H9 (cell line): Measurements from ENCODE around the gene PARD6G. TPM values are rescaled to one million over a fixed set of nuclear protein-coding genes. Genes with fewer than 3 reads are reported as not detected.

Source experiments
- DNase-seq: peaks from one replicate; pipeline ENCODE4 v3.0.0-alpha.2; 2017
- H2AFZ ChIP-seq: one replicate; pipeline ENCODE4 v1.6.1; 2013; ENCODE audit warnings: mild to moderate bottlenecking, low read length, control low read depth, moderate library complexity
- H2AK5ac ChIP-seq: 2 replicates; pipeline ENCODE4 v1.6.1; 2013; ENCODE audit warnings: low read length, control low read depth, mixed read lengths; ENCODE audit not compliant: insufficient read length
- H2BK120ac ChIP-seq: one replicate; pipeline ENCODE4 v1.6.1; 2013; ENCODE audit warnings: low read depth, mild to moderate bottlenecking, low read length, control low read depth, inconsistent platforms; ENCODE audit not compliant: poor library complexity, severe bottlenecking
- H2BK12ac ChIP-seq: 2 replicates; pipeline ENCODE4 v1.6.1; 2013; ENCODE audit warnings: low read length, control low read depth, mixed read lengths, low read depth; ENCODE audit not compliant: insufficient read length
- H2BK15ac ChIP-seq: 2 replicates; pipeline ENCODE4 v1.6.1; 2013; ENCODE audit warnings: low read depth, low read length, control low read depth
- H2BK20ac ChIP-seq: one replicate; pipeline ENCODE4 v1.6.1; 2013; ENCODE audit warnings: low read depth, mild to moderate bottlenecking, low read length, control low read depth, inconsistent platforms; ENCODE audit not compliant: poor library complexity, severe bottlenecking
- H2BK5ac ChIP-seq: 2 replicates; pipeline ENCODE4 v1.6.1; 2013; ENCODE audit warnings: low read length, control low read depth, mixed read lengths; ENCODE audit not compliant: insufficient read length
- H3K14ac ChIP-seq: 2 replicates; pipeline ENCODE4 v1.6.1; 2013; ENCODE audit warnings: low read length, control low read depth; ENCODE audit not compliant: insufficient read depth
- H3K18ac ChIP-seq: 2 replicates; pipeline ENCODE4 v1.6.1; 2013; ENCODE audit warnings: low read depth, mild to moderate bottlenecking, mixed read lengths, low read length, control low read depth; ENCODE audit not compliant: insufficient read length
- H3K23ac ChIP-seq: 2 replicates; pipeline ENCODE4 v1.6.1; 2013; ENCODE audit warnings: low read length, control low read depth, mixed read lengths, low read depth; ENCODE audit not compliant: insufficient read length
- H3K23me2 ChIP-seq: 2 replicates; pipeline ENCODE4 v1.6.1; 2013; ENCODE audit warnings: low read depth, mild to moderate bottlenecking, mixed read lengths, low read length, control low read depth; ENCODE audit not compliant: insufficient read length, poor library complexity, severe bottlenecking
- H3K27ac ChIP-seq: 2 replicates; pipeline ENCODE4 v1.5.1; 2013; ENCODE audit warnings: low read length, control low read depth, mixed read lengths, low read depth; ENCODE audit not compliant: insufficient read length
- H3K27me3 ChIP-seq: 2 replicates; pipeline ENCODE4 v1.6.1; 2013; ENCODE audit warnings: low read length, control low read depth, inconsistent platforms; ENCODE audit not compliant: insufficient read depth
- H3K4ac ChIP-seq: 2 replicates; pipeline ENCODE4 v1.6.1; 2013; ENCODE audit warnings: low read depth, mild to moderate bottlenecking, control low read depth, inconsistent platforms, low read length, moderate library complexity
- H3K4me1 ChIP-seq: 2 replicates; pipeline ENCODE4 v1.6.1; 2013; ENCODE audit warnings: low read length, control low read depth, inconsistent platforms; ENCODE audit not compliant: insufficient read depth
- H3K4me2 ChIP-seq: 2 replicates; pipeline ENCODE4 v1.6.1; 2013; ENCODE audit warnings: low read length, control low read depth, mixed read lengths; ENCODE audit not compliant: insufficient read length, insufficient read depth
- H3K56ac ChIP-seq: 2 replicates; pipeline ENCODE4 v1.6.1; 2013; ENCODE audit warnings: low read depth, mild to moderate bottlenecking, mixed read lengths, low read length, control low read depth; ENCODE audit not compliant: insufficient read length
- H3K79me1 ChIP-seq: 2 replicates; pipeline ENCODE4 v1.6.1; 2013; ENCODE audit warnings: low read depth, mild to moderate bottlenecking, moderate library complexity, low read length, control low read depth, inconsistent platforms; ENCODE audit not compliant: insufficient read depth, poor library complexity, severe bottlenecking
- H3K79me2 ChIP-seq: 2 replicates; pipeline ENCODE4 v1.6.1; 2013; ENCODE audit warnings: low read length, control low read depth, inconsistent platforms; ENCODE audit not compliant: insufficient read depth
- H3K9ac ChIP-seq: 2 replicates; pipeline ENCODE4 v1.6.1; 2013; ENCODE audit warnings: low read length, control low read depth, mixed read lengths; ENCODE audit not compliant: insufficient read length; ENCODE audit errors: extremely low read depth
- H3K9me3 ChIP-seq: one replicate; pipeline ENCODE4 v1.6.1; 2013; ENCODE audit warnings: low read depth, low read length, inconsistent platforms; ENCODE audit not compliant: control insufficient read depth
- H3T11ph ChIP-seq: one replicate; pipeline ENCODE4 v1.6.1; 2013; ENCODE audit warnings: mild to moderate bottlenecking, low read length, control low read depth, inconsistent platforms
- H4K20me1 ChIP-seq: one replicate; pipeline ENCODE4 v1.6.1; 2013; ENCODE audit not compliant: control insufficient read depth, insufficient read length, insufficient read depth
- H4K5ac ChIP-seq: 2 replicates; pipeline ENCODE4 v1.6.1; 2013; ENCODE audit warnings: low read depth, mild to moderate bottlenecking, mixed read lengths, low read length, control low read depth; ENCODE audit not compliant: insufficient read length
- H4K8ac ChIP-seq: replicated peaks from 2 replicates; pipeline ENCODE4 v1.6.1; 2013; ENCODE audit warnings: low read length, control low read depth, mixed read lengths, low read depth; ENCODE audit not compliant: insufficient read length
- H4K91ac ChIP-seq: 2 replicates; pipeline ENCODE4 v1.6.1; 2013; ENCODE audit warnings: low read depth, mild to moderate bottlenecking, moderate library complexity, mixed read lengths, low read length, control low read depth; ENCODE audit not compliant: insufficient read length
- H3K27ac Mint-ChIP-seq, 3 experiments: 2 replicates in 2 of 3; 3 replicates in 1 of 3; pipeline ENCODE4 v1.8.0; 2020 to 2021; ENCODE audit warnings: mixed read lengths in 3 of 3, mild to moderate bottlenecking in 1 of 3, moderate library complexity in 1 of 3
- H3K27me3 Mint-ChIP-seq: 2 replicates; pipeline ENCODE4 v1.8.0; 2021; ENCODE audit warnings: low read depth, mild to moderate bottlenecking, moderate library complexity, mixed read lengths
- H3K36me3 Mint-ChIP-seq, 3 experiments: 2 replicates in 2 of 3; 3 replicates in 1 of 3; pipeline ENCODE4 v1.8.0; 2020 to 2021; ENCODE audit warnings: low read depth in 3 of 3, mixed read lengths in 3 of 3; ENCODE audit not compliant: insufficient read depth in 1 of 3
- H3K4me1 Mint-ChIP-seq, 2 experiments: 2 replicates each; pipeline ENCODE4 v1.8.0; 2020; ENCODE audit warnings: mixed read lengths in 2 of 2
- H3K4me3 Mint-ChIP-seq, 2 experiments: 2 replicates in 1 of 2; 3 replicates in 1 of 2; pipeline ENCODE4 v1.8.0; 2020 to 2021; ENCODE audit warnings: mild to moderate bottlenecking in 2 of 2, mixed read lengths in 2 of 2, moderate library complexity in 1 of 2
- H3K9me3 Mint-ChIP-seq, 2 experiments: 2 replicates in 1 of 2; 3 replicates in 1 of 2; pipeline ENCODE4 v1.8.0; 2020; ENCODE audit warnings: mild to moderate bottlenecking in 2 of 2, mixed read lengths in 2 of 2, moderate library complexity in 1 of 2
- WGBS: extraction: QIAGEN DNeasy Blood & Tissue Kit; methylation state at CpG from one replicate; pipeline ENCODE4 v1.1.7; 2013; ENCODE audit warnings: missing lambda C conversion rate, low lambda C conversion rate, mixed read lengths; ENCODE audit not compliant: insufficient read length; ENCODE audit errors: extremely low coverage; 5-methylcytosine and 5-hydroxymethylcytosine counted together
- total RNA-seq: library from RNA; stranded (reverse); gene quantifications from 2 replicates; pipeline ENCODE4 v1.2.1, GENCODE V29; 2021
- TF ChIP-seq, protein P1 (sequence below): fragments of 200-600 bp; sonication (generic); conservative IDR thresholded peaks from 3 replicates; pipeline ENCODE4 v1.8.0; 2021; ENCODE audit warnings: antibody characterized with exemption, mild to moderate bottlenecking

PARD6G gene
- total RNA-seq, 1 experiment from 2014 or later = 11.2 TPM

GRCh38 chr18:80190311-80190710, 57.0 kb downstream of the PARD6G start:
- Histone ChIP-seq H3K4ac (no peak overlapping the region), H3K4me1 (no peaks in the 10 kb centered on the region), H3K56ac (no peak overlapping the region), H3K27ac (no peak overlapping the region), H3K4me2 (no peak overlapping the region), H2BK120ac (no peak overlapping the region), H3T11ph (no peak overlapping the region), H3K9me3 (no peaks in the 10 kb centered on the region), H2BK15ac (no peak overlapping the region), H3K23ac (no peak overlapping the region), H3K79me1 (no peaks in the 10 kb centered on the region), H2BK5ac (no peak overlapping the region), H4K5ac (no peak overlapping the region), H2BK12ac (no peak overlapping the region), H3K79me2 (no peaks in the 10 kb centered on the region; the same call in 1 of the 2 replicates), H4K8ac (no peak overlapping the region), H3K9ac (no peak overlapping the region), H4K91ac (no peak overlapping the region), H2AK5ac (no peak overlapping the region), H3K14ac (no peak overlapping the region), H3K23me2 (no peaks in the 10 kb centered on the region), H2AFZ (no peak overlapping the region), H2BK20ac (no peak overlapping the region), H3K18ac (no peak overlapping the region), H3K27me3 (no peaks in the 10 kb centered on the region), H4K20me1 (no peaks in the 10 kb centered on the region)
- peaks cover 3% of the 10 kb centered on the region; the same call in 1 of the 2 replicates for H3K27me3 Mint-ChIP-seq
- no peak overlapping the region for H3K4me3 Mint-ChIP-seq
- peaks cover 4 to 5% of the 10 kb centered on the region in 2 experiments; a peak in 2 of 5 replicates for H3K9me3 Mint-ChIP-seq
- TF ChIP-seq, protein P1, sequence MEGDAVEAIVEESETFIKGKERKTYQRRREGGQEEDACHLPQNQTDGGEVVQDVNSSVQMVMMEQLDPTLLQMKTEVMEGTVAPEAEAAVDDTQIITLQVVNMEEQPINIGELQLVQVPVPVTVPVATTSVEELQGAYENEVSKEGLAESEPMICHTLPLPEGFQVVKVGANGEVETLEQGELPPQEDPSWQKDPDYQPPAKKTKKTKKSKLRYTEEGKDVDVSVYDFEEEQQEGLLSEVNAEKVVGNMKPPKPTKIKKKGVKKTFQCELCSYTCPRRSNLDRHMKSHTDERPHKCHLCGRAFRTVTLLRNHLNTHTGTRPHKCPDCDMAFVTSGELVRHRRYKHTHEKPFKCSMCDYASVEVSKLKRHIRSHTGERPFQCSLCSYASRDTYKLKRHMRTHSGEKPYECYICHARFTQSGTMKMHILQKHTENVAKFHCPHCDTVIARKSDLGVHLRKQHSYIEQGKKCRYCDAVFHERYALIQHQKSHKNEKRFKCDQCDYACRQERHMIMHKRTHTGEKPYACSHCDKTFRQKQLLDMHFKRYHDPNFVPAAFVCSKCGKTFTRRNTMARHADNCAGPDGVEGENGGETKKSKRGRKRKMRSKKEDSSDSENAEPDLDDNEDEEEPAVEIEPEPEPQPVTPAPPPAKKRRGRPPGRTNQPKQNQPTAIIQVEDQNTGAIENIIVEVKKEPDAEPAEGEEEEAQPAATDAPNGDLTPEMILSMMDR = no peak
- H3K36me3 Mint-ChIP-seq = no peaks in the 10 kb centered on the region; a peak in 1 of 7 replicates
- no peak overlapping the region for H3K27ac Mint-ChIP-seq
- H3K4me1 Mint-ChIP-seq = peaks cover 5 to 6% of the 10 kb centered on the region in 2 experiments
- WGBS = no CpG with 5 or more reads among the region's 5 CpGs
- DNase-seq = no peak
